Neural cell (in vitro differentiated cells): ENCODE results near the gene SERTAD1. TPM values are rescaled to one million over a fixed set of nuclear protein-coding genes. Genes with fewer than 3 reads are reported as not detected.

Experiments
- H2AFZ ChIP-seq: fragments of 200-600, 300-800 bp; sonication (generic), shearing (Covaris generic); 2 replicates; pipeline ENCODE4 v1.6.0; 2014; ENCODE audit warnings: low read depth, mild to moderate bottlenecking, antibody characterized with exemption, low read length, moderate library complexity
- H3F3A ChIP-seq: fragments of 200-600 bp; shearing (Covaris generic); 2 replicates; pipeline ENCODE4 v1.6.1; 2016; ENCODE audit warnings: mild to moderate bottlenecking, moderate library complexity, mixed read lengths, antibody characterized with exemption, low read length; ENCODE audit not compliant: insufficient read depth, poor library complexity, severe bottlenecking
- H3K27ac ChIP-seq: fragments of 200-600, 300-800 bp; sonication (generic), shearing (Covaris generic); 2 replicates; pipeline ENCODE4 v1.5.1; 2014; ENCODE audit warnings: mild to moderate bottlenecking, low read length, moderate library complexity
- H3K27me3 ChIP-seq: fragments of 300-800, 200-600 bp; sonication (generic), shearing (Covaris generic); 2 replicates; pipeline ENCODE4 v1.6.0; 2014; ENCODE audit warnings: mild to moderate bottlenecking, low read depth, low read length, moderate library complexity; ENCODE audit not compliant: insufficient read depth
- H3K36me3 ChIP-seq: fragments of 300-800, 200-600 bp; sonication (generic), shearing (Covaris generic); 2 replicates; pipeline ENCODE4 v1.5.1; 2014; ENCODE audit warnings: mild to moderate bottlenecking, antibody characterized with exemption, low read length, moderate library complexity; ENCODE audit not compliant: insufficient read depth
- H3K4me2 ChIP-seq: fragments of 300-800, 200-600 bp; sonication (generic), shearing (Covaris generic); 2 replicates; pipeline ENCODE4 v1.6.0; 2014; ENCODE audit warnings: mild to moderate bottlenecking, low read length
- H3K4me3 ChIP-seq: fragments of 300-800, 200-600 bp; sonication (generic), shearing (Covaris generic); 2 replicates; pipeline ENCODE4 v1.5.1; 2014; ENCODE audit warnings: mild to moderate bottlenecking, low read length, moderate library complexity
- H3K79me2 ChIP-seq: fragments of 200-600 bp; shearing (Covaris generic); replicated peaks from 2 replicates; pipeline ENCODE4 v1.6.0; 2014; ENCODE audit warnings: mild to moderate bottlenecking, low read length, moderate library complexity; ENCODE audit not compliant: insufficient read depth
- H3K9ac ChIP-seq: fragments of 300-800, 200-600 bp; sonication (generic), shearing (Covaris generic); 2 replicates; pipeline ENCODE4 v1.6.1; 2016; ENCODE audit warnings: mild to moderate bottlenecking, low read length, mixed read lengths
- H3K9me2 ChIP-seq: fragments of 200-600 bp; shearing (Covaris generic); 2 replicates; pipeline ENCODE4 v1.6.1; 2016; ENCODE audit warnings: mild to moderate bottlenecking, low read length, mixed read lengths; ENCODE audit not compliant: insufficient read depth
- H3K9me3 ChIP-seq: fragments of 200-600, 300-800 bp; sonication (generic), shearing (Covaris generic); 2 replicates; pipeline ENCODE4 v1.6.1; 2016; ENCODE audit warnings: mild to moderate bottlenecking, mixed run types, low read length, moderate library complexity, mixed read lengths
- H4K20me1 ChIP-seq: fragments of 200-600 bp; shearing (Covaris generic); 2 replicates; pipeline ENCODE4 v1.6.1; 2016; ENCODE audit warnings: mild to moderate bottlenecking, mixed run types; ENCODE audit not compliant: insufficient read depth
- EP300 ChIP-seq: fragments of 450-650 bp; conservative IDR thresholded peaks from 2 replicates; pipeline ENCODE4 v1.6.1; 2014; ENCODE audit warnings: antibody characterized with exemption, mild to moderate bottlenecking, moderate library complexity; ENCODE audit not compliant: poor library complexity, severe bottlenecking
- EZH2 ChIP-seq: fragments of 200-600, 300-800 bp; shearing (Covaris generic), sonication (generic); IDR thresholded peaks from 2 replicates; pipeline ENCODE4 v1.6.1; 2014; ENCODE audit warnings: antibody characterized with exemption, low read length, borderline replicate concordance, mild to moderate bottlenecking; ENCODE audit not compliant: insufficient read depth, poor library complexity, severe bottlenecking
- MXI1 ChIP-seq: fragments of 450-650 bp; conservative IDR thresholded peaks from 2 replicates; pipeline ENCODE4 v1.6.1; 2014; ENCODE audit warnings: antibody characterized with exemption, mild to moderate bottlenecking; ENCODE audit not compliant: poor library complexity, severe bottlenecking
- POLR2AphosphoS5 ChIP-seq: IDR thresholded peaks from 2 replicates; pipeline ENCODE4 v1.6.1; 2012
- RAD21 ChIP-seq: fragments of 450-650 bp; conservative IDR thresholded peaks from 2 replicates; pipeline ENCODE4 v1.6.1; 2014; ENCODE audit warnings: antibody characterized with exemption, mild to moderate bottlenecking, moderate library complexity
- SMC3 ChIP-seq: fragments of 450-650 bp; conservative IDR thresholded peaks from 2 replicates; pipeline ENCODE4 v1.6.1; 2014; ENCODE audit warnings: antibody characterized with exemption, mild to moderate bottlenecking, moderate library complexity; ENCODE audit not compliant: poor library complexity
- TAF1 ChIP-seq: IDR thresholded peaks from 2 replicates; pipeline ENCODE4 v1.6.1; 2012; ENCODE audit warnings: low read depth
- polyA plus RNA-seq: library from polyadenylated mRNA; depleted of rRNA; stranded (reverse); fragments of >200 nt; gene quantifications from 2 replicates; pipeline ENCODE4 v1.2.3, GENCODE V29; 2014
- TF ChIP-seq, protein P1 (sequence below): fragments of 450-650 bp; IDR thresholded peaks from 2 replicates; pipeline ENCODE4 v1.5.1; 2014; ENCODE audit warnings: antibody characterized with exemption, mild to moderate bottlenecking, moderate library complexity; ENCODE audit not compliant: poor library complexity, severe bottlenecking
- TF ChIP-seq, protein P2 (sequence below): IDR thresholded peaks from 2 replicates; pipeline ENCODE4 v1.6.1; 2012; ENCODE audit warnings: borderline replicate concordance

Gene SERTAD1
- polyA plus RNA-seq, 1 donor from 2014 or later, result 3.3 TPM

DNA sequence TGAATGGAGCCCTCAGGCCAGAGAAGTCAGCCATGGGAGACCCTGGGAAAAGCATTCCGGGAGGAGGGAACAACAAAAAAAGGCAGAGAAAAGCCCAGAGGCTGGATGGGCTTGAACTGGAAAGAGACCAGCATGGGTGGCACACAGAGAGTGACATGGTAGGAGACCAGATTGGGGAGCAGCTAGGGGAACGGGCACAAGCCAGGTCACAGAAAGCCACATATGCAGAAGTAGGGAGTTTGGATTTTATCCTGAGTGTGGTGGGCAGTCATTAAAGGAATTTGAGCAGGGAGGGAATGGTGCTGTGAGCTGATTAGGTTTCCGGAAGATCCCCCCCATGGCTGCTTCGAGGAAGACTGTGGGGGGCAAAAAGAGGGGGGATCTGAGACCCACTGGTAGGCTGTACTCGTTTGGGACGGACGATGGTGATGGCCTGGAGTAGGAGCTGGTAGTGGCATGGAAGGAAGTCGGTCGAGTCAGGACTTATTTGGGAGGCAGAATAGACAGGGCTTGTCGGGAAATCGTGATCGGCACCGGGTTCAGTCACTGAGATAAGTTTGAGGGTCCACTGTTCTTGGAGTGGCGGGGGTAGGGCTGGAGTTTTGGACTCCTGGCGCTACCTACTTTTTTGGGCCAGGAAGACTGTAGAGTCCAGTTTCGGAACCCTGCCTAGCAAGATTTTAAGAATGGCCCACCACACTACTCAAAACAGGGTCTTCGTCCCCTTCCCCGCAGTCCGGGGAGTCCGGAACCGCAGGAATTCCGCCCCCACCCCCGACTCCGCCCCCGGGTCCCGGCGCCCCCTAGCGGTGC lies 949 bp downstream of the SERTAD1 start:
- Histone ChIP-seq H3F3A (no peaks in the 10 kb centered on the region), H3K4me3 (peak overlapping the region; percentile 85), H3K79me2 (no peaks in the 10 kb centered on the region), H3K27ac (peak overlapping the region; percentile 81), H3K36me3 (no peaks in the 10 kb centered on the region), H3K9ac (peak overlapping the region; percentile 76), H3K4me2 (peak overlapping the region; percentile 44), H3K9me2 (no peaks in the 10 kb centered on the region), H3K27me3 (no peaks in the 10 kb centered on the region), H4K20me1 (no peaks in the 10 kb centered on the region), H3K9me3 (no peaks in the 10 kb centered on the region), H2AFZ (peak overlapping the region; percentile 45)
- TF ChIP-seq, protein P1, sequence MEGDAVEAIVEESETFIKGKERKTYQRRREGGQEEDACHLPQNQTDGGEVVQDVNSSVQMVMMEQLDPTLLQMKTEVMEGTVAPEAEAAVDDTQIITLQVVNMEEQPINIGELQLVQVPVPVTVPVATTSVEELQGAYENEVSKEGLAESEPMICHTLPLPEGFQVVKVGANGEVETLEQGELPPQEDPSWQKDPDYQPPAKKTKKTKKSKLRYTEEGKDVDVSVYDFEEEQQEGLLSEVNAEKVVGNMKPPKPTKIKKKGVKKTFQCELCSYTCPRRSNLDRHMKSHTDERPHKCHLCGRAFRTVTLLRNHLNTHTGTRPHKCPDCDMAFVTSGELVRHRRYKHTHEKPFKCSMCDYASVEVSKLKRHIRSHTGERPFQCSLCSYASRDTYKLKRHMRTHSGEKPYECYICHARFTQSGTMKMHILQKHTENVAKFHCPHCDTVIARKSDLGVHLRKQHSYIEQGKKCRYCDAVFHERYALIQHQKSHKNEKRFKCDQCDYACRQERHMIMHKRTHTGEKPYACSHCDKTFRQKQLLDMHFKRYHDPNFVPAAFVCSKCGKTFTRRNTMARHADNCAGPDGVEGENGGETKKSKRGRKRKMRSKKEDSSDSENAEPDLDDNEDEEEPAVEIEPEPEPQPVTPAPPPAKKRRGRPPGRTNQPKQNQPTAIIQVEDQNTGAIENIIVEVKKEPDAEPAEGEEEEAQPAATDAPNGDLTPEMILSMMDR, result no peak
- TF ChIP-seq MXI1, result no peak
- no peak for TF ChIP-seq RAD21
- TF ChIP-seq EP300, result no peak
- no peak for TF ChIP-seq TAF1
- TF ChIP-seq EZH2, result no peak
- TF ChIP-seq, protein P2, sequence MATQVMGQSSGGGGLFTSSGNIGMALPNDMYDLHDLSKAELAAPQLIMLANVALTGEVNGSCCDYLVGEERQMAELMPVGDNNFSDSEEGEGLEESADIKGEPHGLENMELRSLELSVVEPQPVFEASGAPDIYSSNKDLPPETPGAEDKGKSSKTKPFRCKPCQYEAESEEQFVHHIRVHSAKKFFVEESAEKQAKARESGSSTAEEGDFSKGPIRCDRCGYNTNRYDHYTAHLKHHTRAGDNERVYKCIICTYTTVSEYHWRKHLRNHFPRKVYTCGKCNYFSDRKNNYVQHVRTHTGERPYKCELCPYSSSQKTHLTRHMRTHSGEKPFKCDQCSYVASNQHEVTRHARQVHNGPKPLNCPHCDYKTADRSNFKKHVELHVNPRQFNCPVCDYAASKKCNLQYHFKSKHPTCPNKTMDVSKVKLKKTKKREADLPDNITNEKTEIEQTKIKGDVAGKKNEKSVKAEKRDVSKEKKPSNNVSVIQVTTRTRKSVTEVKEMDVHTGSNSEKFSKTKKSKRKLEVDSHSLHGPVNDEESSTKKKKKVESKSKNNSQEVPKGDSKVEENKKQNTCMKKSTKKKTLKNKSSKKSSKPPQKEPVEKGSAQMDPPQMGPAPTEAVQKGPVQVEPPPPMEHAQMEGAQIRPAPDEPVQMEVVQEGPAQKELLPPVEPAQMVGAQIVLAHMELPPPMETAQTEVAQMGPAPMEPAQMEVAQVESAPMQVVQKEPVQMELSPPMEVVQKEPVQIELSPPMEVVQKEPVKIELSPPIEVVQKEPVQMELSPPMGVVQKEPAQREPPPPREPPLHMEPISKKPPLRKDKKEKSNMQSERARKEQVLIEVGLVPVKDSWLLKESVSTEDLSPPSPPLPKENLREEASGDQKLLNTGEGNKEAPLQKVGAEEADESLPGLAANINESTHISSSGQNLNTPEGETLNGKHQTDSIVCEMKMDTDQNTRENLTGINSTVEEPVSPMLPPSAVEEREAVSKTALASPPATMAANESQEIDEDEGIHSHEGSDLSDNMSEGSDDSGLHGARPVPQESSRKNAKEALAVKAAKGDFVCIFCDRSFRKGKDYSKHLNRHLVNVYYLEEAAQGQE, result no peak
- no peak for TF ChIP-seq SMC3

DNA sequence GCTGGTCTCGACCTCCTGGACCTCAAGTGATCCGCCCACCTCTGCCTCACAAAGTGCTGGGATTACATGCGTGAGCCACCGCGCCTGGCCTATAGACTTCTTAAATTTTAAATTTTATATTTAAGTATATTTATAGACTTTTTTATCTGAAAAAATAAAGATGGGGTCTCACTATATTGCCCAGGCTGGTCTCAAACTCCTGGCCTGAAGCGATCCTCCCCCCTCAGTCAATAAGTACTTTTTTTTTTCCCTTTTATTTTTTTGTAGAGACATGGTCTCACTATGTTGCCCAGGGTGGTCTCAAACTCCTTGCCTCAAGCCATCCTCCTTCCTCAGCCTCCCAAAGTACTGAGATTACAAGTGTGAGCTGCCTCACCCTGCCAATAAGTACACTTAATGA lies 1.9 kb downstream of the SERTAD1 start:
- no peaks in the 10 kb centered on the region for H3K9me2 ChIP-seq
- H3K9me3 ChIP-seq, result no peaks in the 10 kb centered on the region
- no peak overlapping the region for H2AFZ ChIP-seq
- H3K4me2 ChIP-seq, result no peak overlapping the region
- TF ChIP-seq MXI1 (no peak), SMC3 (no peak), EZH2 (no peak), RAD21 (no peak), EP300 (no peak), POLR2AphosphoS5 (no peak), TAF1 (no peak)
- TF ChIP-seq, protein P2, result no peak
- TF ChIP-seq, protein P1, result no peak
- H3K79me2 ChIP-seq, result no peaks in the 10 kb centered on the region
- no peak overlapping the region for H3K27ac ChIP-seq
- H3K27me3 ChIP-seq, result no peaks in the 10 kb centered on the region
- no peaks in the 10 kb centered on the region for H3K36me3 ChIP-seq
- H3K4me3 ChIP-seq, result no peak overlapping the region
- H3K9ac ChIP-seq, result no peak overlapping the region
- no peaks in the 10 kb centered on the region for H3F3A ChIP-seq
- no peaks in the 10 kb centered on the region for H4K20me1 ChIP-seq
